Measurements from ENCODE around the gene SFSWAP.

SFSWAP gene

GRCh38 chr12:131752451-131752850 is 41.6 kb downstream of the SFSWAP start:
- no peak for DNase-seq (ENCODE audit: low spot score)

GRCh38 chr12:131753005-131753404 is 42.1 kb downstream of the SFSWAP start:
- TF ChIP-seq, protein P1, sequence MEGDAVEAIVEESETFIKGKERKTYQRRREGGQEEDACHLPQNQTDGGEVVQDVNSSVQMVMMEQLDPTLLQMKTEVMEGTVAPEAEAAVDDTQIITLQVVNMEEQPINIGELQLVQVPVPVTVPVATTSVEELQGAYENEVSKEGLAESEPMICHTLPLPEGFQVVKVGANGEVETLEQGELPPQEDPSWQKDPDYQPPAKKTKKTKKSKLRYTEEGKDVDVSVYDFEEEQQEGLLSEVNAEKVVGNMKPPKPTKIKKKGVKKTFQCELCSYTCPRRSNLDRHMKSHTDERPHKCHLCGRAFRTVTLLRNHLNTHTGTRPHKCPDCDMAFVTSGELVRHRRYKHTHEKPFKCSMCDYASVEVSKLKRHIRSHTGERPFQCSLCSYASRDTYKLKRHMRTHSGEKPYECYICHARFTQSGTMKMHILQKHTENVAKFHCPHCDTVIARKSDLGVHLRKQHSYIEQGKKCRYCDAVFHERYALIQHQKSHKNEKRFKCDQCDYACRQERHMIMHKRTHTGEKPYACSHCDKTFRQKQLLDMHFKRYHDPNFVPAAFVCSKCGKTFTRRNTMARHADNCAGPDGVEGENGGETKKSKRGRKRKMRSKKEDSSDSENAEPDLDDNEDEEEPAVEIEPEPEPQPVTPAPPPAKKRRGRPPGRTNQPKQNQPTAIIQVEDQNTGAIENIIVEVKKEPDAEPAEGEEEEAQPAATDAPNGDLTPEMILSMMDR (IDR thresholded peaks at IDR 0.05): no peak
- DNase-seq (ENCODE audit: low spot score): no peak
- Histone ChIP-seq H3K4me3 (no peak overlapping the region), H3K27ac (no peak overlapping the region)

More at GRCh38 chr12:131752451-131752850, 41.6 kb downstream of the SFSWAP start:
- TF ChIP-seq, protein P1 (IDR thresholded peaks at IDR 0.05): no peak
- no peak overlapping the region for H3K4me3 ChIP-seq
- no peak overlapping the region for H3K27ac ChIP-seq

- TF ChIP-seq, protein P1 (IDR thresholded peaks at IDR 0.05): no peak
- no peak for DNase-seq (ENCODE audit: low spot score)
- H3K27ac ChIP-seq: no peak overlapping the region
- no peak overlapping the region for H3K4me3 ChIP-seq
These were observed 42.9 kb downstream of the SFSWAP start for GRCh38 chr12:131753757-131754156.

- TF ChIP-seq, protein P1 (IDR thresholded peaks at IDR 0.05): no peak
- Histone ChIP-seq H3K4me3 (no peak overlapping the region), H3K27ac (no peak overlapping the region)
- no peak for DNase-seq (ENCODE audit: low spot score)
These were observed 43.3 kb downstream of the SFSWAP start for GRCh38 chr12:131754184-131754583.

GRCh38 chr12:131755305-131756113 is 44.6 kb downstream of the SFSWAP start:
- Histone ChIP-seq H3K27ac (no peak overlapping the region), H3K4me3 (no peak overlapping the region)
- TF ChIP-seq, protein P1 (IDR thresholded peaks at IDR 0.05): no peak
- no peak for DNase-seq (ENCODE audit: low spot score)

DNA sequence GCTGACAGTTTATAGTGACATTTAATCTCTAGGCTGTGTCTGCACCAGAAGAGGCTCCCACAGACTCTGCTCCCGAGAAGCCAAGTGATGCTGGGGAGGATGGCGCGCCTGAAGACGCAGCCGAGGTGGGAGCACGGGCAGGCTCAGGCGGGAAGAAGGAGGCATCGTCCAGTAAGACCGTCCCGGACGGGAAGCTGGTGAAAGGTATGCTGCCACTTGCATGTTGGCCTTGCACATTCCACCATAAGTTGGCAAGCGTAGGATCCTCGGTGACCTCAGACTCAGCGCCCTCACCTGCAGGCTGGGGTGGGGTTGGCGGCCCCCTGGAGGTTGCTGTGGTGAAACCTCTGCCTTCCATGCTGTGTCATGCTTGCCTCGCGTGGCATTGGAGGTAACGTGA is 45.6 kb downstream of the SFSWAP start:
- no peak for DNase-seq (ENCODE audit: low spot score)

More for the DNA sequence above, 45.6 kb downstream of the SFSWAP start:
- Histone ChIP-seq H3K4me3 (no peak overlapping the region), H3K27ac (no peak overlapping the region)
- TF ChIP-seq, protein P1 (IDR thresholded peaks at IDR 0.05): no peak
